ENCODE data around the gene SF3B4. TPM values are rescaled to one million over a fixed set of nuclear protein-coding genes. Genes with fewer than 3 reads are reported as not detected.
A peak's percentile ranks its signal among the peaks of the same experiment; 100 is the strongest.
"Not testable (repeated sequence)": the region's sequence is repeated elsewhere in the genome, so short reads cannot be mapped to it uniquely, and the experiment has no call there.

SF3B4 gene, protein sequence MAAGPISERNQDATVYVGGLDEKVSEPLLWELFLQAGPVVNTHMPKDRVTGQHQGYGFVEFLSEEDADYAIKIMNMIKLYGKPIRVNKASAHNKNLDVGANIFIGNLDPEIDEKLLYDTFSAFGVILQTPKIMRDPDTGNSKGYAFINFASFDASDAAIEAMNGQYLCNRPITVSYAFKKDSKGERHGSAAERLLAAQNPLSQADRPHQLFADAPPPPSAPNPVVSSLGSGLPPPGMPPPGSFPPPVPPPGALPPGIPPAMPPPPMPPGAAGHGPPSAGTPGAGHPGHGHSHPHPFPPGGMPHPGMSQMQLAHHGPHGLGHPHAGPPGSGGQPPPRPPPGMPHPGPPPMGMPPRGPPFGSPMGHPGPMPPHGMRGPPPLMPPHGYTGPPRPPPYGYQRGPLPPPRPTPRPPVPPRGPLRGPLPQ
- total RNA-seq (ENCODE audit: insufficient read depth, low replicate concordance), result 3.1 TPM

DNA sequence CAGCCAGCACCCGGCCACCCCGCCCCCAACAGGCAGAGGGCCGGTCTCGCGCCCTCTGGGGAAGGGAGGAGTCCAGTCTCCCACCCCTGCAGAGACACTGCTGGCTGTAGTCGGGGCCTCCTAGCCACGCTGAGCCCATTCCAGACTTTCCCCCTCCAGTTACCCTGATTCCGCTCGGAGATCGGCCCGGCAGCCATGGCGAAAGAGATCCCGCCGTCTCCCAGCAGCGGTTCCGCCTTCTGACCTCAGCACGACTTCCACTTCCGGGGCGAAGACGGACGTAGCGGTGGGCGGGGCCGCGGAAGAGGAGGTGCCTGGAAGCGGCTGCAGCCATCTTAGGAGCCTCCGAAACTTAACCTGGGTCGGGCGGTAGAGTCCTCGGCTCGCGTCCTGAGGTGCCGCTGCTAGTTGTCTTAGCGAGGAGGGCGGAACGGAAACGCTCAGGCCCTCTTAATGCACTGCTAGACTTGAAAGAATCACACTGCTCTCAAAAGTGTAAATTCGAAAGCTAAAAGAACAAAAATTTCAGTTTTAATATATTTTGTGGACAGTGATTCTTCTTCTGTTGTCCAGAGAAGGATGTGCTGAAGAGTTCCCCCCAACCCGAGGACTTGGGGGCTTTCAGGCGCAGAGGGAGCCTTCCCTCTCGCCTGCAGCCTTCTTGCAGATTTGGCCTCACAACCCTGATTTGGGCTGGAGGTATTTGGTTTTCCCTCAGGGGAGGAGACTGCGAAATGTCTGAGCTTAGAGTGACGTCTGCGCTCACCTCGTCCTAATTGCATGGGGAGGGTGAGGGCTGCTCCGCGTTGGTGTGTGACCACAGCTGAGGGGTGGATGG is at the start of gene SF3B4:
SF3B4 (minus strand) TSS at position 241 of the 838 bp plus-strand sequence; CDS start at position 197, 44 bp downstream.
- DNase-seq (ENCODE audit: low spot score), result peak; percentile 97

DNA sequence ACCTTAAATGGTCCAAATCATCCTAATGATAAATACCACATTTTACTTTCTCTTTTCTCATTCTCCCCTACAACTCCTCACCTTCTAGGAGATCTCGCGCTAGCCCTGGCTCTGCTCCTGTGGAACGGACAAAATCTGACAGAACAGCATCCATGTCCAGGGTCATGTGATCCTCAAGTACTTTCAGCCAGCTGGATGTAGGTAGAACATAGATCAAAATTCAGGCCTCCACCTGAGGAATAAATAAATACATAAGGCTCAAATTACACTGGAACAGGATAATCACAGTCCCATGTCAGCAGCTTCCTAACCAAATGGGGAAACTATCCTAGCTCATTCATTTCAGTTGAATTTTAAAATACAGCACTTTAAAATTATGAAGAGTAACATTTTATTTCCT is 49.7 kb upstream of the SF3B4 start:
- DNase-seq (ENCODE audit: low spot score), result no peak

DNA sequence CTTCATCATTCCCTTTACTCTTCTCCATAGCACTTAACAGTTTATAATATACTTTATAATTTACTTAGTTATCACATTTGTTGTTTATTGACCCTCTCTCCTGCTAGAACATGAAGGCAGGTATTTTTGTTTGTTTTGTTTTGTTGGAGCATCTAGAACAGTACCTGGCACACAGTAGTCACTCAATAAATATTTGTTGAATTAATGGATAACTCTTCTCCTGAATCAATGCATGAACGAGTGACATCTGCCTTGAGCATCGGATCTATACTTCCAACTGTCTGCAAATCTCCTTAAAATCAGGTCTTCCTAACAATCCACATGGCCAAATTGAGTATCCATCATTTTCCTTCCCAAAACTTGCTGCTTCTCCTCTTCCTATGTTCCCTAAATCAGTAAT is 44.9 kb upstream of the SF3B4 start:
- no peak for DNase-seq (ENCODE audit: low spot score)

DNA sequence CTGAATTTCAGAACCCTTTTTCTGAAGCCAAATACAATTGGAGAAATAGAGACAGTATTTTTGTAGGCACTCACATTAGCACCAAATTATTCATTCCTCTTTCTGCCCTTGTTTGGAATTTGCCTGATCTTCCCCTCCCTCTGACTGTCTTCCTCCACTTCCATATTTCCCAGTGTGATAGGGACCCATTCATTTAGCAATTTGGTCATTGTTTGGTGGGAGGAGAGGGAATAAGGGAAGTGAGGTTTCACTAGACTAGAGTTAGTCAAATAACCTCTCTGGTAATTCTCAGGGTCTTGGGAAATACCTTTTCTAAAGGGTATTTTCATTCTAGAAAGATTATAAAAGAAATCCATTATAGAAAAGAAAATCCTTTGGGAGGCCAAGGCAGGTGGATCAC is 40.0 kb upstream of the SF3B4 start:
- no peak for DNase-seq (ENCODE audit: low spot score)

DNA sequence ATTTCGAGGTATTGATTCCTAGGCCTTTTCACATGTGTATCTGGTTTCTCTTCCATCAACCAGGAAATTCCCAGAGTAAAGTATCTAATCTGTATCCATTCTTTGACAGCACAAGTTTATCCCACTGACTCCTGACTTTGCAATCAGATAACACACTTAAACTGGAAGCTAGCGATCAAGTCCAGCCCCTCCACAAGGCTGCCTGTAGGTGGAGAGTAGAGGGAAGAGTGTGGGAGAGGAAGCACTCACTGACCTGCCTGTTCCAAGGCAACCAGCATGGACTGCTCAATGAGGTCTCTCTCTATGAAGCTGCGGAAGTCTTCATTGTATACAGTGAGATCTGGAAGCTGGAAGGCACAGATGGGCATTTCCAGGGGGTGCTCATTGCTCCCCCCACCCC is 39.4 kb upstream of the SF3B4 start:
- DNase-seq (ENCODE audit: low spot score), result no peak

DNA sequence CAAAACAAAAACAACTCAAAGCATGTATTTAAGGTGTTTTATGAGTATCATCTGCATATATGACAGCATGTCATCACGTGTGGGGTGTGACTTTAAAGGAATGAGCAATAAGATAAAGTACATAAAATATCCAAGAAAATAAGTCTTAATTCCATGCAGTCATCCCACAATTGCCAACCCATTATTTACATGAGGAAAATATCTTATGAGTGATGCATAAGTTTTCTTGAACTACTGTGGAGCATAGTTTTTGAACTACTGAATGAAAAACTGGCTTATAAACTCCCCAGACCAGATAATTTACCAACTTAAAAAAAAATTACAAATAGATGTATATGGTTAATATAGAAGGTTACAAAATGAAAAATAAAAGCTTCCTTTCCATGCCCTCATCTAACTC is 38.8 kb upstream of the SF3B4 start:
- no peak for DNase-seq (ENCODE audit: low spot score)

DNA sequence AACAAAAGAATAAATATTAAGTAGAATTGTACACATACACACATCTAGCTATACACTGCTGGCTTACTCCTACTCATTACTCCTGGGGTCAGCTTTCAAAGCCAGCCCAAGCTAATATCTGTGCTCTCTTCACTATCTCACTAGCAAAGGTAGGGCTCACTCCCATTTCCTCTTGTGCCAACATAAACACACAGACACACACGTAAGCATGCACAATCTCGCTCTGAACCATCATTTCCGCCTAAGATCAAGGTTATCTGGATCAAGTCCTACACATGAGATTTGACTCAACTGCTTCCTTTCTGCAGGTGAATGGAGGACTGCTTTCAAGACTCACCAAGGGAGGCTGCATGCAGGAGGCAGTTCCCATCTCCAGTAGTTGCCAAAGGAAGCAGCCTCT is 37.8 kb upstream of the SF3B4 start:
- no peak for DNase-seq (ENCODE audit: low spot score)

DNA sequence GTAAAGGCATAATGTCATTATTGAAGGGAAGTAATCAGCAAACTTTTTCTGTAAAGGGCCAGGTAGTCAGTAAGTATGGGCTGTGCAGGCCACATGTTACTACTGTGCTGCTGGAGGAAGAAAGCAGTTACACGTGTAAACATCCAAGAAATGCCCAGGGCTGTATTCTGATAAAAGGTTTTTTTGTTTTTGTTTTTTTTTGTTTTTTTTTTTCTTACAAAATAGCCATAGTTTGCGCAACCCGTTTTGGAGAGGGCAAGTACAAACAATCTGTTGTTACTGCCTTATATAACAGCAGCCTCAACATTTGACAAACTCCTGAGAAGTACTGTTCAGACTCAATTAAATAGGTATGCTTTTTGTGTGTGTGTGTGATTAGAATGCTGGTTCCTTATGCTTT is 35.8 kb upstream of the SF3B4 start:
- DNase-seq (ENCODE audit: low spot score), result no peak

DNA sequence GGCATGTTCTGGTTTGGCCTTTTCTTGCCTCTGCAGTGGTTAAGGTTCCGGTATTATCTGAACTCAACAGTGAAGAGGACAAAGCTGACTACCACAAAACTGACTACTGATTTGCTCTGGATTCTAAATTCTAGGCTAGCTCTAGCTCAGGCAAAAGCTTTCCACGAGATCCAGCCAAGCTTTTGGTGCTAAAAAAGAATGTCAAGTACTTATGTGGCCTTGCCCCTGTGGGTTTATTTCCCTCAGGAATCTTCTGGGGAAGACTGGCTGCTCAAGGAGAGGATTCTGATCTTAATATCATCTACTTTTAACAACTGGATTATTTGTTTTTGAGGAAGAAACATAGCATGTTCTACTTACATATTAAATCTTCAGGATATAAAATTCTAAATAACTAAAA is 35.1 kb upstream of the SF3B4 start:
- DNase-seq (ENCODE audit: low spot score), result no peak

DNA sequence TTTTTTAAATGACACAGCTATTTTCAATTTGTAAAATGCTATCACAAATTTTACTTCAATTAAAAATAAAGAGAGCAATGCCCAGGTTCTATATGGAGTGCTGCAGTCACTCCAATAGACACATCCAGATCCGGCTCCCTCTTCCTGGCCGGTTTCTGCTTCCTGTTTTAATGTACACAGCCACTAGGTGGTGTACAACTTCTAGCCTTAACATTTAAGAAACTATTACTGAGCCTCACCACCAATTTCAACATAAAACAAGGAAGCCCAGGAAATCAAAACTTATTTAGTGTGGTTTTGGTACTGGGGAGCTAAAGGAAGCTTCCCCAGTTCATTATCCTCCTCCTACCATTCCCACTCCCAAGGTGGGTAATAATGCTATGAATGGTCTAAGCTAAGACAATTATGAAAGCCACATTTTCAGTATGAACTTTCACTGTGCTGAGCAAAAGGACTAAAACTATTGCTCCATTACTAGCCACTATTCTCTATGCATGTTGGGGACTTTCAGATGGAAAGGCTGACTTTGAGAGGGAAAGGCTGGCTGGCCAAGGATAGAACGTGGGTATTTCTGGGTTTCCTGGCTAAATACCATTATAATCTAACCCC is 34.5 kb upstream of the SF3B4 start:
- DNase-seq (ENCODE audit: low spot score), result peak; percentile 84

DNA sequence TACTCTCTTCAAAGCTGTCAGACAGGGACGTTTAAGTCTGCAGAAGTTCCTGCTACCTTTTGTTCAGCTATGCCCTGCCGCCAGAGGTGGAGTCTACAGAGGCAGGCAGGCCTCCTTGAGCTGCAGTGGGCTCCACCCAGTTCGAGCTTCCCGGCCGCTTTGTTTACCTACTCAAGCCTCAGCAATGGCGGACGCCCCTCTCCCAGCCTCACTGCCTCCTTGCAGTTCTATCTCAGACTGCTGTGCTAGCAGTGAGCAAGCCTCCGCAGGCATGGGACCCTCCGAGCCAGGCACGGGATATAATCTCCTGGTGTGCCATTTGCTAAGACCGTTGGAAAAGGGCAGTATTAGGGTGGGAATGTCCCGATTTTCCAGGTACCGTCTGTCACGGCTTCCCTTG is 29.9 kb upstream of the SF3B4 start:
- DNase-seq (ENCODE audit: low spot score), result not testable (repeated sequence)

DNA sequence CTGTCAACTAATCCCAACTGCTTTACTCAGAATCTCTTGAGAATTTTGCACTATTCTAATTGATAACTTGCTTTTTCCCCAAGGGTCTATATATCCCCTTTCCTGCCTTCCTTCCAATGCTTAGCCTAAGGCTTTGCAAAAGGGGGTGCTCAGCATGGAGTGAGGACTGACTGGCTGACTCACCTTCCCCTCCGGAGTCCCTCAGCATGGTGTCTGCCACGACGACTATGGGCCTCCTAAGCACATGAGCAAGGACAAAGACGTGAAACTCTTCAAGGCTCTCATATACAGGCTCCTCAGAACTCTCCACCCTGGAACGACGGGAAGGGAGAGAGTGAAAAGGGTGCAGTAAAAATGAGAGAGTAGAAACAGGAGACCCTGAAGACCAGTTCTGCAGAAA is 22.3 kb upstream of the SF3B4 start:
- DNase-seq (ENCODE audit: low spot score), result no peak

DNA sequence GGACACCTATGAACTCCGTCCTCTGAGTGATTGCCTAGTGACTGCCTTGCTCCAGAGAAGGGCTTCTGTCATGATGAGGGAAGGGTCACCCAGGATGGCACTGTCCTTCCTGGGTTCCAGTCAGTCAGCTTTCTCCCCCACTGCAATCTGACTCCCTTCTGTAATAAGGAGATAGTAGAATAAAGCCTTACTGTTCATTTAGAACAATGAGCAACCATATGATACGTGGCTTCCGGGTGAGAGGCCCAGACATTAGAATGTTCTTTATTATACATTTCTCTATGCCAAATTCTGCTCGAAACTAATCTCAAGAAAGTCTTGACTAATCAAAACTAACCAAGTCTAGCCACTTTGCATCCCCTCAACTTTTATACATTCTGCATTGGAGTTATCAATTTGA is 17.6 kb upstream of the SF3B4 start:
- no peak for DNase-seq (ENCODE audit: low spot score)

DNA sequence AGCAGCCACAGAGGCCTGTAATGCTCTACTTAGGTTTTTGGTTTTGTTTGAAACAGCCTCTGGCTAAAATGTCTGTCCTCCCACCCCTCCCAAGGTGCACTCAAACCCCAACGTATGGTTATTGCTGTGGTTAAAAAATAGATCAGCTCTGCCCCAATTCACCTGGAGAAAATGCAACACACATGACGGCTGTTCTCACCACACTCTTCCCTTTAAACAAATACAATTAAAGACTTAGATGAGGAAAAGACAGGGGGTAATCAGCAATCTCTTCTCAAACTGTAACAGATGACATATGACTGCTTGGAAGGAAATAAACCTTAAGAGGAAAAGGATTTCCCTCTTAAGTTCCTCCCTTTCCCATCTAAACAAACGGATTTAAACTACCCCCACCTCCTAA is 15.3 kb upstream of the SF3B4 start:
- DNase-seq (ENCODE audit: low spot score), result no peak

DNA sequence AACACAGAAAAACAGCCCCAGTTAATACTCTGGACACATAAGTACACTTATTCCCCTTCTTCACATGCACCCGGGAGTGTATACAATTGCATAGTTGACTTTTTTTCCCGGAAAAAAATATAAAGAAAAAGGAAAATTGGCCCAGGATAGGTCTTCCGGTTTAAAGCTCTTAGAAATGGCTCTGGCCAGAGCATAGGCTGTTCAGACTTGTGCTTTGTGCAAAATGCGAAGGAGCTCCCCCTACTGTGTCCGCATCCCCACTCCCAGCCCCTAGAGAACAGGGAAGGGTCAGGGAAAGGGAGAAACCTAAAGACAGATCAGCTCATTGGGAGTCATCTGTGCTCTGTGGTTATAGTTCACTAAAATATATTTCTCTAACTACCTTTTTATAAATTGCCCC is 14.6 kb upstream of the SF3B4 start:
- DNase-seq (ENCODE audit: low spot score), result peak; percentile 79

DNA sequence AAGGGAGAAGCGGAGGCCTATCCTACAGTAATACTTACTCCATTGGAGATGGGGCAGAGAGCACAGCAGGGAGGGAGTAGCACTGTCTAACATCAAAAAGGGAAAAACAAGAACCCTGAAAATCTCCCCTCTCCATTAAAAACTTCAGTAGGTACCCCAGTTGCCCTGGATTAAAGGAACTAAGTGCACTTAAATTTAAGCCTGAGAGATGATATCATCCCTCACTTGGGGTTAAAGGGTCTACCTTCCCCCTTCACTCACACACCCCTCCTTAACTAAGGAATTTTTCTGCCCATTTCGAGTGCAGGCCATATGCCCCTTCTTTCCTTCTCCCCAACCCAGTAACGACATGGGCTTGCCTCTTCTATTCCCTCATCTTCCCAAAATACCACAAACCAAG is 12.8 kb upstream of the SF3B4 start:
- no peak for DNase-seq (ENCODE audit: low spot score)

DNA sequence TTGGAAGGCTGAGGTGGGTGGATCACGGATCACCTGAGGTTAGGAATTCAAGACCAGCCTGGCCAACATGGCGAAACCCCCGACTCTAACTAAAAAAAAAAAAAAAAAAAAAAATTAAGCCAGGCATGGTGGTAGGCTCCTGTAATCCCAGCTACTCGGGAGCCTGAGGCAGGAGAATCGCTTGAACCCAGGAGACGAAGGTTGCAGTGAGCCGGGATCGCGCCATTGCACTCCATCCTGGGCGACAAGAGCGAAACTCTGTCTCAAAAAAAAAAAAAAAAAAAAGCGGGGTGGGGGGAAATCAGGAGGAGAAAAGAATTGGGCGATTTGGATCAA is 11.0 kb upstream of the SF3B4 start:
- not testable (repeated sequence) for DNase-seq (ENCODE audit: low spot score)

DNA sequence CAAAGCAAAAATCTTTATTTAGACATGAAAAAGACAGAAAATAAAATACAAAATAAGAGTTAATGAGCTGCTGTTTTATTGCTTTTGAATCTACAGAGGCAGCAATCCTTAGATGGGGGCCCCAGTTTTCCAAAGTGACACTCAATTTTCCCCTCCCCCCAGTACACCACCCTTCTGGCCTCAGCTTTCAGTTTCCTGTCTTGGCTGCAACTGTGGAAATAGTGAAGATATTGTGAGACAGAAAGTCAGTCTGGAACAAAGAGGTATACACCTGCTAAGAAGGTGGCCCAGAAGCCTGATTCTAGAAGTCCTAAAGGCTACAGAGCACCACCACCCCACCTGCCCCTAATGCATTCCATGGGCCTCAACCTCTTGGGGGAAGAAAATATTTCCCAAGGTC is 10.2 kb upstream of the SF3B4 start:
- peak; percentile 45 for DNase-seq (ENCODE audit: low spot score)

DNA sequence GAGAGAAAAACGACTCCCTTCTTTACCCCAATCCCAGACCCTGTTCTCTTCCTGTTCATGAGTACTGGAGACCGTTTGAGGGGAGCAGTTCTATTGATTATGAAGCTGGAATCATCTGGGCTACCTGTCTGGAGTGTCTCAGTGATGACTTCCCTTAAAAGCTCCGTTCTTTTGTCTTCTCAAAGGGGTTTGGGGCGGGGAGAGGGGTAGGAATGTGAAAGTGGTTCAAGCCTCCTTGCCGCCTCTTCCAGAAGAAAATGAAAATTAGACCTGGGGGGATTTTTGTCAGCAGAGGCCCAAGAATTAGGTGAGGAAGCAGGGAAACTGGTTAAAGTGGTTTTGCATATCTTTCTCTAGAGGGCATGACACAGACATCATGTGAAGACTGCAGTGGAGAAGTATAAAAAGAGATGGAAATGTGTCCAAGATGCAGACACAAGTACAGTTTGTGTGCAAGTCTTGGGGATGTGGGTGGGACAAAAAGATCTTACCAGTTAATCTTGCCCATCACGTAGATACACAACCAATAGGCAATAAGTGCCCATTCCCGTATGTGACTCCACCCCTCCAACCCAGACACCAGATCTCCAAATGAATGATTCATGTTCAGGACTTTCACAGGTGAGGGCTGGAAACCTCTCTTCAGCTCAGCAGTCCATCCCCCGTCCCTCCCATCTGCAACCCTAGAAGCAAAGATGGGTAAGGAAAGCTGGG is 9.5 kb upstream of the SF3B4 start:
- peak; percentile 84 for DNase-seq (ENCODE audit: low spot score)

DNA sequence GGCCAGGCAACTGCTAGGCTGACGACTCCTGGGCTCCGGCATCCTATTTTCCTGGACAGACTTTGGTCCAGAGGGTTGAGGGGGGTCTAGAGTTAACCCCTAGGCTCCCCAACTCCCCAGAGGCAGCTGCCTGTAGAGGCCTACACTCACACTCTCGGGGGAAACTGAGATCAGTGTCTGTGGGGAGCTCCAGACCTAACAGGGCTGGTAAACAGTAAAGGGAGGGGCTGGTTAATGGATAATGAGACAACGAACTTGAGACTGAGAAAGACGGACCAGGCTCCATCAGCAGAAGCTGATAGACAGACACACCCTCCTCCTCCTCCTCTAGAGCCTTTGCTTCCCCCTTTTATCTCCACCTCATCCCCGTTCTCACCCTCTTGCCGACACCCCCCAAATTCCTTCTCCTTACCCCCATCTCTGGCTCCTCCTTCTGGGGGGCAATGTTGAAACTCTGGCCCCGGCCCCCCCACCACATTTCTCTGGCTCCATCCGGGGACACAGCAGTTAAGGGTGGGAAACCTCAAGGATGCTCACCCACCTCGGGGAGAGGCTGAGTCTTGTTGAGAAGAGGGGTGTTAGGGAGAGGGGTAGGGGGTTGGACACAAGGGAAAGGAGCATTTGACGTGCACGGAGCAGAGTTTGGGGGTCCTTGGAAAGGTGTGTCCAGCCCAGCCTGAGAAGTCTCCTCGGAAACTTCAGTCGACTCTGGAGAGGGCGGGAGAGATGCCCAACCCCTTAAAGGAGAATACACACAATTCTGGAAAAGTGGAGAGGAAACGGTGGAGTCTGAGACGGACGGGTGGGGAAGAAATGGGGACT is 8.8 kb upstream of the SF3B4 start, which contains the start of gene MTMR11:
MTMR11 (minus strand) TSS at position 710 of the 822 bp plus-strand sequence; CDS start at position 478, 232 bp downstream.
- peak; percentile 85 for DNase-seq (ENCODE audit: low spot score)

DNA sequence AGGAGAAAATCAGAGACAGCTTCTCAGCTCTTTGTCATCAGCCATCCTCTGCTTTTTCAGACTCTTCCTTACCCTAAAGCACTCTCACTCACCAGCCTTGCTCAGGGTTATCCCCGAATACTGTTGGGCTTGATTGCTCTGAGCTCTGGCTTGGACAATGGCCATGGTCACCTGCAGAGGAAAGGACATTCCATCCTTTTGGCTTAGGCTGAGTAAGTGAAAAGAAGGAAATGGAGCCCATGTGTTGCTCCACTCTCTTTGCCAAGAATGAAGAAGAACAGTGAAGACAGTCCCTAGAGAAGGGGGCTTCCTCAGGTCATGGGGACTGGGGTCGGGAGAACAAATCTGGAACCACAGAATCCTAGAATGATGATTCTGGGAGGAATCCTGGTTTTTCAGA is 6.8 kb upstream of the SF3B4 start:
- DNase-seq (ENCODE audit: low spot score), result no peak
